ENCODE measurements around the gene GATD1.
A peak's percentile ranks its signal among the peaks of the same experiment; 100 is the strongest.
"Not testable (repeated sequence)": the region's sequence is repeated elsewhere in the genome, so short reads cannot be mapped to it uniquely, and the experiment has no call there.

Gene GATD1

DNA sequence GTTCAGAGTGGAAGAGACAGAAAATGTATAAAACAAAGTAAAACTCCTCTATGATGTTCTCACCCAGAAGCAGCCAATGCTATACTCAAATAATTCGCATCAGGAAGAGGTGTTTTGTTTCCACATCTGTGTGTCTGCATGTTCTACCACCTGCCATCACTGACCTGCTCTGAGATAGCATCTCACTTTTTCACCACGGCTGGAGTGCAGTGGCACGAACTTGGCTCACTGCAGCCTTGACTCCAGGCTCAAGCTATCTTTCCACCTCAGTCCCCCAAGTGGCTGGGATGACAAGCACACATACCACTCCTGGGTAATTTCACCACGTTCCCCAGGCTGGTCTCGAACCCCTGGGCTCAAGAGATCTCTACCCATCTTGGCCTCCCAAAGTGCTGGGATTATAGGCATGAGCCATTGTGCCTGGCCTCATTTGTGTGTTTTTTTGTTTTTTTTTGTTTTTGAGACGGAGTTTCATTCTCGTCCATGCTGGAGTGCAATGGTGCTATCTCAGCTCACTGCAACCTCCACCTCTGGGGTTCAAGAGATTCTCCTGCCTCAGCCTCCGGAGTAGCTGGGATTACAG, 15.7 kb downstream of the GATD1 start:
- no peak for DNase-seq

DNA sequence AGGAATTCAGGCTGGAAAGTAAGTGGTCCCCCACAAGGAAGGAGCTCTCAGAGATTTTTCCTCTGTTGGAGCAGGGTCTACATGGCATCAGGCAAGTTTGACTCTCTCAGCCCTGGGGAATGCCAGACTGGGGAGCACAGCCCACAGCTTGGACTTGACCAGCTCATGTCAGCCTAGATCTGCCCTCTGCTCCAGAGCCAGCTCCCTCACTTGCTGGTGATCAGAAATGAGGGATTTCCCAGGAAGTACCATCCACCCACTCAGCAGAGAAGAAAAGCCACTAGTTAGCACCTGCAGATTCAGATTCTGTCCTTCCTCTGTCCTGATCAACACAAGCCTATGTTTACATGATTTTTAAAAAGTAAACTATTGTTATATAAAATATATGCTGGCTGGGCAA, 17.1 kb downstream of the GATD1 start:
- no peak for DNase-seq

DNA sequence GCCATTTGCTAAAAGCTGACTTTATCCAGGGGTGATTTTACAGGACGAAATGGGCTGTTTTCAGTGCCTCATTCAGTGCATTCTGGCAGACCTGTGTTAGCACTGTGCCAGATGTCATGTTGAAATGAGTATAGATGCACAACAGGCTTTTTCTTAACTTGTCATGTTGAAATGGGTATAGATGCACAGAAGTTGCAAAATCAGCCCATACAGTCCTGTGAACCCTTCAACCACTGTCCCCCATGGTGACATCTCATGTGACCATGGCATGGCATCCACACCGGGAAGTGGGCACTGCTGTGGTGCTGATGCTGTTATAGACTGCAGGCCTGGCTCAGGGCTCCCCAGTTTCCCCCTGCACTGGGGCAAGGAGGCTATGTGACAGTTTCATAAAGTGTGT, 27.6 kb downstream of the GATD1 start:
- DNase-seq: no peak

DNA sequence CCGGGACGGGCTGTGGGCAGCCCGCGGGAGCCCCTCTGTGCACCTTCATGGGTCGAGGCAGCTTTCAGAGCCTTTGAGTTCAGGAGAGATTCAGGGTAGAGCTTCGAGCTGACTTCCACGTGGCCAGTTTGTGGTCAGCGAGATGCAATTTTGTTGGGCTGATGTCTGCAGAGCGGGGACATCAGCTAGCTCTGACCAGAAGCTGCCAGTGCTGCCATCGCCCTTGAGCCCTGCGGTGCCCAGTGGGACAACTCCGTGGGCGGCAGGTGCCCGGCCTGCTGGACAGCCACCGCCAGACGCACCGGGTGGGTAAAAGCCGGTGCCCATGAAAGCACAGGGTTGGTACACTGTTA, 29.3 kb downstream of the GATD1 start:
- DNase-seq: no peak

DNA sequence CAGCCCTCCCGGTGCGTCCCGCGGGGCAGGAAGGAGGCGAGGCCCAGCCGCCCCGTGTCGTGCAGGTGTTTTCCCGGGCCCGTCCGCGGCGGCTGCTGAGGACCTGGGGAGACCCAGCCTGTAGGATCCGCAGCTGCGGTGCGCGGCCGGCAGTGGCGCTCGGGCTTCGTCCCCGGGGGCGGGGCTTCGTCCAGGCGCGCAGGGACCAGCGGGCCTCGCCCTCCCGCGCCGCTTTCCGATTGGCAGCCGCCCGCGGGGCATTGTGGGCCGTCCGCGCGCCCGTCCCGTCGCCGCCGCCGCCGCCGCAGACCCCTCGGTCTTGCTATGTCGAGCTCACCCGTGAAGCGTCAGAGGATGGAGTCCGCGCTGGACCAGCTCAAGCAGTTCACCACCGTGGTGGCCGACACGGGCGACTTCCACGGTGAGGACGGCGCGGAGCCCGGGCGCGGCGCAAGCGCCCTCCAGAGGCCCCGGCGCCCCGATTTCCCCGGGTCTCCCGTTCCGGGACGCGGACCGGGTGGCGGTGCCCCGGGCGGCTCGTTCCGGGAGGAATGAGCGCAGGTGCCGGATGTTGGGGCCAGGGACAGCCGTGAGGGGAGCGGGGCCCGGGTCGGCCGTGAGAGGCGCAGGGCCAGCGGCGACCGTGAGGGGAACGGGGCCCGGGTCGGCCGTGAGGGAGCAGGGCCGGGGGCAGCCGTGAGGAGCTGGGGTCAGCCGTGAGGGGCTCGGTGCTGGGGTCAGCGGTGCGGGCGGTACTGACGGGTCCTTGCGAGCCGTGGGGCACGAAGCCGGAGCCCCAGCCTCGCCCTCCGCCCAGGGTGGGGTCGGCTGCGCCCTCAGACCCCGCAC, 29.9 kb downstream of the GATD1 start, which contains the start of gene TALDO1:
Gene TALDO1, plus strand, starts transcription at position 307 of the 849 bp plus-strand sequence. Its CDS starts 18 bp downstream, at position 325.
- peak; percentile 93 for DNase-seq

DNA sequence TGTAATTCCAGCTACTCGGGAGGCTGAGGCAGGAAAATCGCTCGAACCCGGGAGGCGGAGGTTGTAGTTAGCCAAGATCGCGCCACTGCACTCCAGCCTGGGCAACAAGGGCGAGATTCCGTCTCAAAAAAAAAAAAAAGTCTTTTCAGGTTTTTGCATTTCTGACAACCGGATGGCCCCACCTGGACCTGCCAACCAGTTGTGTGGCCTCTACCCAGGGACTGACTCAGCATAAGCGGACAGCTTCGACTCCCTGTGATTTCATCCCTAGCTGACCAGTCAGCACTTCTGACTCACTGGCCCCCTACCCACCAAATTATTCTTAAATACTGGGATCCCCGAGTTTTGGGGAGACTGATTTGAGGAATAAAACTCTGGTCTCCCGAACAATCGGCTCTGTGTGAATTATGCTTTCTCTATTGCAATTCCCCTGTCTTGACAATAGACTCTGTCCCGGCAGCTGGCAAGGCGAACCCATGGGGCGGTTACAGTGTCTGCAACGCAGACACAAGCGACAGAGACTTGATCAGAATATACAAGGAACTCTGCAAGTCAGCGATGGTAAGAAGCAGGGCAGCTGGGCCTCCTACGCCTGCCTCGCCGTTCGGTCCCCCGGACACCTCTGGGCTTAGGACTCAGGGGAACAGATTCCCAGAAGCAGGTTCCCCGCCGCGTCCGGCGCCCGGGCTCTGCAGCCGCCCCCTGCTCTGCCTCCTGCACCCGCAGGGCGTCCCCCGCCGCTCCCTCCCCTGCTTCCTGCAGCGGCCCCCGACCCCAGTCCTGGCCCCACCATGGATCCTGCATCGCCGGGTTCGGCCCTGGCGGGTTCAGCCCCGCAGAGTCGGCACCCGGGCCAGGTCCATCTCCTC, 30.8 kb downstream of the GATD1 start:
- DNase-seq: peak; percentile 36

DNA sequence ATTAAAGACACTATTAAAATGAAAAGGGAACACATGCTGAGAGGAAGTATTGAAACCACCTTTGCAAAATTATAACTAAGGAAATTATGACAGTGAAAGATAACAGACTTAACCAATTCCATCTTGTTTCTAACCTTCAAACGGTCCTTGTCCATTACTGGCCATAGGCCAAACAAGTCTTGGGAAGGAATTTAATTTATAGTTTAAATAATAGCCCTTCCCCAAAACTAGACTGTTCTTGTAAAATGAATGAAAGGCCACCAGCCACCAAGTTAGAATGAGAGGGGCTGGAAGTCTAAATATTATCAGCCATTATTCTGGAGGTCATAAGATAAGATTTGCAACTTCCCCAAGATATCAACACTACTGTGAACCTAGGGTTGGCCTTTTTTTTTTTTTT, 31.9 kb downstream of the GATD1 start:
- no peak for DNase-seq

DNA sequence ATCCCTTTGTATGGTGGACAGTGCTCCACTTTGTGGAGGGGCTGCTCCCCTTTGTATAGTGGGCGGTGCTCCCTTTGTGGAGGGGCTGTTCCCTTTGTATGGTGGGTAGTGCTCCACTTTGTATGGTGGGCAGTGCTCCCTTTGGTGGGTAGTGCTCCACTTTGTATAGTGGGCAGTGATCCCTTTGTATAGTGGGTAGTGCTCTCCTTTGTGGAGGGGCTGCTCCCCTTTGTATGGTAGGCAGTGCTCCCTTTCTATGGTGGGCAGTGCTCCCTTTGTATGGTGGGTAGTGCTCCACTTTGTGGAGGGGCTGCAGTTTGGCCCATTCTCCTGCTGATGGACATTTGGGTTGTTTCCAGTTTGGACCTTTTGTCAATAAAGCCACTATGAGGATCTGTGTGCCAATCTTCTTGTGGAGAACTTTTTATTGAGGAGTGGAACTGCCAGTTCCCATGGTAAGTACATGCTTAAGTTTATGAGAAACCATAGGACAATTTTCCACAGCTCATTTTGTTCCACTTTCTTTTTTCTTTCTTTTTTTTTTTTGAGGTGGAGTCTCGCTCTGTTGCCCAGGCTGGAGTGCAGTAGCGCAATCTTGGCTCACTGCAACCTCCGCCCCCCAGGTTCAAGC, 34.6 kb downstream of the GATD1 start:
- DNase-seq: no peak

DNA sequence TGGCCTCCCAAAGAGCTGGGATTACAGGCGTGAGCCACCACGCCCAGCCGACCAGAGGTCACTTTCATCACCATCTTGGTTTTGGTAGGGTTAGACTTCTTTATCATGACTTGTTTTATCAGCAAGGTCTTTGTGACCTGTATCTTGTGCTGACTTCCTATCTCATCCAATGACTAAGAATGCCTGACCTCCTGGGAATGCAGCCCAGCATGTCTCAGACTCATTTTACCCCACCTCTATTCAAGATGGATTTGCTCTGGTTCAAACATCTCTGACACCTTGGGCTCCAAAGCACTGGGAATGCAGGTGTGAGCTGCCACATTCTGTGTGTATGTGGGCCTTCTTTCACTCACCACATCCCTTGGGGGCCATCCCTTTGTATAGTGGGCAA, 35.1 kb downstream of the GATD1 start:
- DNase-seq: no peak

DNA sequence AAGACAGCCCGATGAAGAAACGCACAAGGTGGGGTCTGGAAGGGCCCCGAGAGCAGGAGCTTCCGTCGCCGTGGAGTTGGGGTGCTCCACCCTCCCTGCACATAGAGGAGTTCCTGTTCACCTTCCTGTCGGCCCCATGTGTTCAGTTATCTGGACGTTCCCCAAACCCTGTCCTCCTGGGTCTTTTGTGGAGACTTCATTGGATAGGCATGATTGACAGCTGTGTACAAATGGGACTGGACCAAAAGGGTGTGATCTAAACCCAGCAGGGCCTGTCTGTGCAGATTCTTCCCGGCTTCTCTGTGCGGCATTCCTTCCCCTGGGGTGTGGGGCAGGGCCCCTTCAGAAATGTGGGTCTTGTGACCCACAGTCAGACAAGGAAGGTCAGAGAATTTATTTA, 39.4 kb downstream of the GATD1 start:
- DNase-seq: not testable (repeated sequence)

DNA sequence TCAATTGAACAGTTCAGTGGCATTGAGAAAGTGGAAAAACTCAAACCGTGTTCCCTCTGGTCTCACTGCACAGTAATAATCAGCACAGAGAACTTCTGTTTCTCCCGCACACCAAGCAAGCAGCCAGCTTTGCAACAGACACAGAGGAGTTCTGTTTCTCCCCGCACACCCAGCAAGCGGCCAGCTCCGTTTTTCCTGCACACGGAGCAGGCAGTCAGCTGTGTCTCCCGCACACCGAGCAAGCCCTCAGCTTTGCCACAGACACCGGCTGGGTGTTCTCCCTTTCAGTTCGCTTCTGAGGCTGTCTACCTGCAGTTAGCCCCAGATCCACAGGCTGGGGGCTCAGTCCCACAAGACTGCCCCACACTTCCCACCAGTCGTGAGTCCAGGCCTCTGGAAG, 39.9 kb downstream of the GATD1 start:
- no peak for DNase-seq

DNA sequence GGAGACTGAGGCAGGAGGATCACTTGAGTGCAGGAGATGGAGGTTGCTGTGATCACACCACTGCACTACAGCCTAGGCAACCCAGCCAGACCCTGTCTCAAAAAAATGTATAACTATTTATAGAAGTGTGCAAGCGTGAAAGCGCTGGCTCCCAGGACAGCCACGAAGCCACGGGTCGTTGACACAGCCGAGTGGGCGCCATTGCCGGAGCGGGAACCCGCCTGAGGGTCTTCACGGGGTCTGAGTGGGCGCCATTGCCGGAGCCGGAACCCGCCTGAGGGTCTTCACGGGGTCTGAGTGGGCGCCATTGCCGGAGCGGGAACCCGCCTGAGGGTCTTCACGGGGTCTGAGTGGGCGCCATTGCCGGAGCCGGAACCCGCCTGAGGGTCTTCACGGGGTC, 42.7 kb downstream of the GATD1 start:
- not testable (repeated sequence) for DNase-seq

DNA sequence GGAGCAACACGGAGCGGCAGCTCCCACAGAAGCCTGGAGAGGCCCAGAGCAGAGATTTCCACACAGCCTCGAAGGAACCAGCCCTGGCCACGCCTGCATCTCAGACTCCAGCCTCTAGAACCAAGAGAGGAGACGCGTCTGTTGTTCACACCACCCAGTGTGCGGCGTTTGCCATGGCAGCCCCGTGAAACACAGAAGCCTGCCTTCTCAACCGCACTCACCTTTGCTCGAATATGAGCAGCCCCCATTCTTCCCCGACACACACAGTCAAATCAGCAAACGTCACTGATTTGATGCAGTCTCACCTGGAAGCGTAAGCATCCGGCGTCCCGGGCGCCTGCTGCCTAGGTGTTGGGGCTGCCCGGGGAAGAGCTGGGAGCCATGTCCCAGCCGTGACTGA, 44.2 kb downstream of the GATD1 start:
- DNase-seq: no peak

DNA sequence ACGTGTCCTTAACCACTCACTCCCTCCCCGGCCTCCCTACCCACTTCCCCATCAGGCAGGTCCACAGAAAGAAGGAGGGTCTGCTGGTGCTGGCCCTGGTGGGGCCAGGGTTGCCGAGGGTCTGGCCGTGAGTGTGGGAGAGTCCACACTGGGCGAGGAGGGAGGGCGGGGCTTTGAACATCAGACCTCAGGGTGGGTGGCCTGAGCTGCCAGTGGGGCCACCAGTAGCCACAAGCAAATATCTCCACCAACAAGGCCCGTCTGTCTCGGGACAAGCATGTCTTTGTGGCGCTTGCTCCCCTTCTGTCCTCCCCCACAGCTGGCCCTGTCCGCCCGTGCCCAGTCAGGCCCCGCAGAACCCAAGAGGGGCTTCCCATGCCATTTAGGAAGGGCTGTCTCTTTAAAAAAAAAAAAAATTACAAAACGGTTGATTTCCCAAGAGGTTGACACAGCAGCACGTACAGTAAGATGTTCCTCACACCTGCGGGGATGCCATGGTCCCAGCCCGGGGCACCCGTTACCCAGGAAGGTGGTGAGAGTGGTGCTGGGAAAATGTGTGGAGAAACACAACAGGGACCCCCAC, 47.7 kb downstream of the GATD1 start:
- no peak for DNase-seq

DNA sequence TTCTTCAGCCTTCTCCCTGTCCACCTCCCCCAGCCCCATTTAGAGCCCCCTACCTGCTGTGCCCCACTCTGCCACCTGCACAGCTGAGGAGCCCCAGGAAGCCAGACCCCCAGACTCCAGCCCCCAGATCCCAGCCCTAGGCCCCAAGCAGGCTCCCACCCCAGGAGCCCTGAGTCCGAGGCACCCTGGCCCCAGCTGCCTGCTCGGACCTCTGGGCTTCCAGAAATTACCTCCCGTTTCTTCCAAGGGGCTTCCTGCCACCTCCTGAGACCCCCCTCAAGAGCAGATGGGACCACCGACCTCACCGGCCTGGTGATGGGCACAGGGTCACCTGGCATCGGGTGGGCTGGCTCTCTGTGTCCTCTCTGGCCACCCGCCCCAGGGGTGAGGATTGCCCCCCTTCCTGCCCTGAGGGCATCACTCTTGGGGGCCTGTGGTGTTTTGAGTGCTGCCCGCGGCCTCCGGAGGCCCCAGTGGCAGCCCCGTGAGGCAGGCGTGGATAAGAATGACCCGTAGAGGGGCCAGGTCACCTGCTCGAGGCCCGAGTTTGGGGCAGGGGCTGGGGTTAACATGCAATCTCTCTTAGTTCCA, 48.3 kb downstream of the GATD1 start:
- no peak for DNase-seq

DNA sequence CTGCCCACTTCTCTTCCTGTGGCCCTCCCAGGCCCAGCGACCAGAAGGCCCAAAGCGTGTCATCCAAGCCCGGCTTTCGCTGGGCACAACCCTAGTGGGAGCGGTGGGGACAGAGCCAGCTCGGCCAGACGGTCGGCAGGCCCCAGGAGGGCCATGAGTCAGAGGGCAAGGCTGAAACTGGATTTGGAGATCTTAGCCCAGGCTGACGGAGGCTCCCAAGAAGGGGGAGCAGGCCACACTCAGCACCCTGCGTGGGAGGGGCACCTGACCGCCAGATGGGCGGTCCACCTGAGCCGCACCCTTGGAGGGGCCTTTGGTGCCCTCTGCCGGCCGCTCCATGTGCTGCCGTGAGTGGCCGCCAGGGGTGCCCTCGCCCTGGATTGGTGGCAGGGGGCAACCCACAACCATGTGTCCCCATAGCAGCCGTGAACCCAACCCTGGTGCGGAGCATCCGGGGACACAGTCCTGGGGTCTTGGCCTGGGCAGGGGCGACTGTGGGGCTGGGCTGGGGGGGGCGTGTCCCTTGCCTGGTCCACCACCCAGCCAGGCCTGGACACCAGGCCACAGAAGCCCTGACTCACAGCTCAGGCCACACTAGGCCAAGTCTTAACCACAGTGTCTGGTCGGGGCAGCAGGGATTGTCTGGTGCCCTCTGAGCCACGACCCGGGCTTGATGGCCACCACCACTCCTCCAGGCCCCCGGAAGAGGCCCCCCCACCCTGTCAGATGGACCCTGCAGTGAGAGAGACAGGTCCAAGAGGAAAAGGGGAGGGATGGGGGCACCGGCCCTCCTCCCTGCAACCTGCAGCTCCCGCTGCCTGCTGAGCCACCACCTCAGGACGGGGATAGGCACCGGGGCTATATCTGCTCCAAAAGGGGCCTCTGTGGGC, 49.2 kb downstream of the GATD1 start:
- peak; percentile 60 for DNase-seq

DNA sequence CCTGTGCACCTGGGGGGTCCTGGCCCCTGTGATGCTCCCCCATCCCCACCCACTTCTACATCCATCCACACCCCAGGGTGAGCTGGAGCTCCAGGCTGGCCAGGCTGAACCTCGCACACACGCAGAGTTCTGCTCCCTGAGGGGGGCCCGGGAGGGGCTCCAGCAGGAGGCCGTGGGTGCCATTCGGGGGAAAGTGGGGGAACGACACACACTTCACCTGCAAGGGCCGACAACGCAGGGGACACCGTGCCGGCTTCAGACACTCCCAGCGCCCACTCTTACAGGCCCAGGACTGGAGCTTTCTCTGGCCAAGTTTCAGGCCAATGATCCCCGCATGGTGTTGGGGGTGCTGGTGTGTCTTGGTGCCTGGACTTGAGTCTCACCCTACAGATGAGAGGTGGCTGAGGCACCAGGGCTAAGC, 50.0 kb downstream of the GATD1 start:
- DNase-seq: no peak

DNA sequence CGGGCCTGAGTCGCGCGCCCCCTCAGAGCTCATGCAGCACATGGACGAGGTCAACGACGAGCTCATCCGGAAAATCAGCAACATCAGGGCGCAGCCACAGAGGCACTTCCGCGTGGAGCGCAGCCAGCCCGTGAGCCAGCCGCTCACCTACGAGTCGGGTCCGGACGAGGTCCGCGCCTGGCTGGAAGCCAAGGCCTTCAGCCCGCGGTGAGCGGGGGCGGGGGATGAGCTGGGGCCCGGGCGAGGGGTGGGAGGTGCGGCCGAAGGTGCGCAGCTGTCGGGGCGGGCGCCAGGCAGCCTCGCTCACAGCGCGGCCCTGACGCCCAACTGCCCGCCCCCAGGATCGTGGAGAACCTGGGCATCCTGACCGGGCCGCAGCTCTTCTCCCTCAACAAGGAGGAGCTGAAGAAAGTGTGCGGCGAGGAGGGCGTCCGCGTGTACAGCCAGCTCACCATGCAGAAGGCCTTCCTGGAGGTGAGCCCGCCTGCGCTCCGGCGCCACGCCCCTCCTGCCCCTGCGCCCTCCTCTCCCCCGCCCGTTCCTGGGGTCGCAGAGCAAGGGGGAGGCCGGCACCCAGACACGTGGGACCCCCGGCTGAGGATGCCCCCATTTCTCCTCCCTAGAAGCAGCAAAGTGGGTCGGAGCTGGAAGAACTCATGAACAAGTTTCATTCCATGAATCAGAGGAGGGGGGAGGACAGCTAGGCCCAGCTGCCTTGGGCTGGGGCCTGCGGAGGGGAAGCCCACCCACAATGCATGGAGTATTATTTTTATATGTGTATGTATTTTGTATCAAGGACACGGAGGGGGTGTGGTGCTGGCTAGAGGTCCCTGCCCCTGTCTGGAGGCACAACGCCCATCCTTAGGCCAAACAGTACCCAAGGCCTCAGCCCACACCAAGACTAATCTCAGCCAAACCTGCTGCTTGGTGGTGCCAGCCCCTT, 50.7 kb downstream of the GATD1 start:
- peak; percentile 68 for DNase-seq

DNA sequence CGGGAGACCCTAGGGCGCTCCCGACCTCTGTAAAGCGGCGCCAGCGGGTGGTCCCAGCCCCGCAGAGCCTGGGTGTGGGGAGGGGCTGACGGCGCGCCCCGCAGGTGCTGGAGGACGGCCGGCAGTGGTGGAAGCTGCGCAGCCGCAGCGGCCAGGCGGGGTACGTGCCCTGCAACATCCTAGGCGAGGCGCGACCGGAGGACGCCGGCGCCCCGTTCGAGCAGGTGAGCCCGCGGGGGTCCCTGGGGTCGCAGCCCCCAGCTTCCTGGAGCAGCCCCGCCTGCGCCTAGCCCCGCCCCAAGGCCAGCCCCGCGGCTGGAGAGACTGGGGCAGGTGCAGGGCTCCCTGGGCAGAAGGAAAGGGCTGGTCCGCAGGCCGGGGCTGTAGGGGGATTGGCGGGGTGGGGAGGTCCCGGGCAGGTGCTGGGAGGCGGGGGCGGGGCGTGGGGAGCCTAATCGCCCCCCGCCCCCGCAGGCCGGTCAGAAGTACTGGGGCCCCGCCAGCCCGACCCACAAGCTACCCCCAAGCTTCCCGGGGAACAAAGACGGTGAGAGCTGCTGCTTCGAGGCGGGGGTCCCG, 51.6 kb downstream of the GATD1 start:
- peak; percentile 53 for DNase-seq

Measured in NCI-H345 (cell line).